ENCODE measurements around the gene FGF1.

DNA sequence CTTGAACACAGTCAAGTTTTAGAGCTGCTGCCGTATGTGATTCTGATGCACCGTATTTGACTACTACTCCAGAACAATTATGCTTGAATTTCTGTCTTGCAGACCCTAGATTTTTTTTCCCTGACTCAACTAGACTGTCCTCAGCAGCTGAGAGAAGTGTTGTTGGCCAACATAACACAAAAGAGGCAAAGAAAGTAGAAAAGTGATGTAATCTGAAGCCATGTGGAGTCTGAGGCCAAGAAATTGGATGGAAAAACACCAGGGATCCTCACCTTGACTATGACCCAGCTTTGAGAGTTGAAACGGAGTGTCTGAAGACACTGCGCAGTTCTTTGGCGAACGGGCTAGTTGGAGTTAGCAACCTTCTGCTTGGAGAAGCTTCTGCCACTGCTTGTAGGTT lies 36.3 kb upstream of the FGF1 start:
- no peak for TF ChIP-seq POLR2A (IDR thresholded peaks at IDR 0.05)
- TF ChIP-seq, protein P1, sequence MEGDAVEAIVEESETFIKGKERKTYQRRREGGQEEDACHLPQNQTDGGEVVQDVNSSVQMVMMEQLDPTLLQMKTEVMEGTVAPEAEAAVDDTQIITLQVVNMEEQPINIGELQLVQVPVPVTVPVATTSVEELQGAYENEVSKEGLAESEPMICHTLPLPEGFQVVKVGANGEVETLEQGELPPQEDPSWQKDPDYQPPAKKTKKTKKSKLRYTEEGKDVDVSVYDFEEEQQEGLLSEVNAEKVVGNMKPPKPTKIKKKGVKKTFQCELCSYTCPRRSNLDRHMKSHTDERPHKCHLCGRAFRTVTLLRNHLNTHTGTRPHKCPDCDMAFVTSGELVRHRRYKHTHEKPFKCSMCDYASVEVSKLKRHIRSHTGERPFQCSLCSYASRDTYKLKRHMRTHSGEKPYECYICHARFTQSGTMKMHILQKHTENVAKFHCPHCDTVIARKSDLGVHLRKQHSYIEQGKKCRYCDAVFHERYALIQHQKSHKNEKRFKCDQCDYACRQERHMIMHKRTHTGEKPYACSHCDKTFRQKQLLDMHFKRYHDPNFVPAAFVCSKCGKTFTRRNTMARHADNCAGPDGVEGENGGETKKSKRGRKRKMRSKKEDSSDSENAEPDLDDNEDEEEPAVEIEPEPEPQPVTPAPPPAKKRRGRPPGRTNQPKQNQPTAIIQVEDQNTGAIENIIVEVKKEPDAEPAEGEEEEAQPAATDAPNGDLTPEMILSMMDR (IDR thresholded peaks at IDR 0.05), result no peak
- TF ChIP-seq POLR2AphosphoS5 (IDR thresholded peaks at IDR 0.05), result no peak

Measured in breast epithelium (tissue), 3 donors.